ENCODE measurements around the gene FGFRL1.

FGFRL1 gene

GRCh38 chr4:1021386-1022050 is 10.1 kb downstream of the FGFRL1 start:
- no peaks in the 10 kb centered on the region for H3K4me1 ChIP-seq (ENCODE audit: insufficient read depth, low read length)
- H3K4me2 ChIP-seq (ENCODE audit: insufficient read depth, low read length) = no peak overlapping the region
- no peaks in the 10 kb centered on the region for H3K79me2 ChIP-seq (ENCODE audit: insufficient read depth, low read length)
- no peaks in the 10 kb centered on the region for H3K9me3 ChIP-seq (ENCODE audit: insufficient read depth, low read length, severe bottlenecking)
- no peaks in the 10 kb centered on the region for H3K27me3 ChIP-seq (ENCODE audit: insufficient read depth, low read length, poor library complexity)
- no peak for TF ChIP-seq CTCF (IDR thresholded peaks at IDR 0.05; ENCODE audit: borderline replicate concordance, extremely low read depth, low read length, poor library complexity, severe bottlenecking)
- TF ChIP-seq EZH2 (IDR thresholded peaks at IDR 0.05; ENCODE audit: borderline replicate concordance, low read depth, low read length, severe bottlenecking) = no peak
- no peaks in the 10 kb centered on the region for H3K36me3 ChIP-seq (ENCODE audit: insufficient read depth, low read length)
- DNase-seq = no peak
- no peak overlapping the region for H2AFZ ChIP-seq (ENCODE audit: low read depth, low read length)
- no peak for ATAC-seq (ENCODE audit: insufficient read depth, low read depth)
- H3K9ac ChIP-seq (ENCODE audit: low read depth, low read length) = no peak overlapping the region
- H4K20me1 ChIP-seq (ENCODE audit: insufficient read depth, low read length) = peaks cover 4% of the 10 kb centered on the region; the same call in 1 of the 2 replicates
- H3K27ac ChIP-seq (ENCODE audit: low read length) = no peak overlapping the region
- H3K4me3 ChIP-seq (ENCODE audit: low read depth in 1 of 2, low read length in 2 of 2) = no peak overlapping the region

GRCh38 chr4:1022051-1022738 is 10.8 kb downstream of the FGFRL1 start:
- ATAC-seq (ENCODE audit: insufficient read depth, low read depth) (no peak), DNase-seq (no peak)
- Histone ChIP-seq H3K36me3 (ENCODE audit: insufficient read depth, low read length) (no peaks in the 10 kb centered on the region), H3K4me3 (ENCODE audit: low read depth in 1 of 2, low read length in 2 of 2) (no peak overlapping the region), H3K9me3 (ENCODE audit: insufficient read depth, low read length, severe bottlenecking) (no peaks in the 10 kb centered on the region), H3K79me2 (ENCODE audit: insufficient read depth, low read length) (no peaks in the 10 kb centered on the region), H3K4me1 (ENCODE audit: insufficient read depth, low read length) (no peaks in the 10 kb centered on the region), H3K27ac (ENCODE audit: low read length) (no peak overlapping the region), H4K20me1 (ENCODE audit: insufficient read depth, low read length) (peaks cover 4% of the 10 kb centered on the region; the same call in 1 of the 2 replicates), H3K4me2 (ENCODE audit: insufficient read depth, low read length) (no peak overlapping the region), H3K27me3 (ENCODE audit: insufficient read depth, low read length, poor library complexity) (no peaks in the 10 kb centered on the region), H2AFZ (ENCODE audit: low read depth, low read length) (no peak overlapping the region), H3K9ac (ENCODE audit: low read depth, low read length) (no peak overlapping the region)
- no peak for TF ChIP-seq CTCF (IDR thresholded peaks at IDR 0.05; ENCODE audit: borderline replicate concordance, extremely low read depth, low read length, poor library complexity, severe bottlenecking)
- no peak for TF ChIP-seq EZH2 (IDR thresholded peaks at IDR 0.05; ENCODE audit: borderline replicate concordance, low read depth, low read length, severe bottlenecking)

- Histone ChIP-seq H3K79me2 (ENCODE audit: insufficient read depth, low read length) (no peaks in the 10 kb centered on the region), H4K20me1 (ENCODE audit: insufficient read depth, low read length) (peaks cover 4% of the 10 kb centered on the region), H3K9me3 (ENCODE audit: insufficient read depth, low read length, severe bottlenecking) (no peaks in the 10 kb centered on the region), H3K4me3 (ENCODE audit: low read depth in 1 of 2, low read length in 2 of 2) (no peak overlapping the region), H3K9ac (ENCODE audit: low read depth, low read length) (no peak overlapping the region), H3K4me2 (ENCODE audit: insufficient read depth, low read length) (no peak overlapping the region), H3K36me3 (ENCODE audit: insufficient read depth, low read length) (no peaks in the 10 kb centered on the region), H3K4me1 (ENCODE audit: insufficient read depth, low read length) (no peaks in the 10 kb centered on the region), H3K27me3 (ENCODE audit: insufficient read depth, low read length, poor library complexity) (no peaks in the 10 kb centered on the region), H3K27ac (ENCODE audit: low read length) (no peak overlapping the region), H2AFZ (ENCODE audit: low read depth, low read length) (no peak overlapping the region)
- ATAC-seq (ENCODE audit: insufficient read depth, low read depth) (no peak), DNase-seq (no peak)
- TF ChIP-seq CTCF (IDR thresholded peaks at IDR 0.05; ENCODE audit: borderline replicate concordance, extremely low read depth, low read length, poor library complexity, severe bottlenecking) (no peak), EZH2 (IDR thresholded peaks at IDR 0.05; ENCODE audit: borderline replicate concordance, low read depth, low read length, severe bottlenecking) (no peak)
These were observed 11.3 kb downstream of the FGFRL1 start for GRCh38 chr4:1022739-1023066.

Measured in DND-41 (cell line).